Right lung (tissue), 5 donors: Measurements from ENCODE around the gene TMEM120B. TPM values are rescaled to one million over a fixed set of nuclear protein-coding genes. Genes with fewer than 3 reads are reported as not detected.

Experiments used
- DNase-seq, 2 donors: peaks; one replicate each; pipeline ENCODE4 v3.0.0-alpha.2; 2013
- polyA plus RNA-seq, 5 donors: library from polyadenylated mRNA; unstranded; fragments of 120-200 nt; gene quantifications; one replicate each; pipeline versions ENCODE4 v1.2.1 to v1.2.3, GENCODE V29; 2013; ENCODE audit warnings: inconsistent platforms in 1 of 5, low replicate concordance in 1 of 5; ENCODE audit not compliant: insufficient read length in 5 of 5, insufficient read depth in 1 of 5

Gene TMEM120B
- polyA plus RNA-seq, 5 donors: 6.8 to 13.5 (median 11.3) TPM

GRCh38 chr12:121770813-121771625 is 58.5 kb downstream of the TMEM120B start:
- DNase-seq: no peak

- DNase-seq: no peak
These were observed 60.6 kb downstream of the TMEM120B start for GRCh38 chr12:121773011-121773777.

GRCh38 chr12:121774968-121775474 is 62.5 kb downstream of the TMEM120B start:
- no peak for DNase-seq

GRCh38 chr12:121775501-121775900 is 62.9 kb downstream of the TMEM120B start:
- DNase-seq: no peak

DNA sequence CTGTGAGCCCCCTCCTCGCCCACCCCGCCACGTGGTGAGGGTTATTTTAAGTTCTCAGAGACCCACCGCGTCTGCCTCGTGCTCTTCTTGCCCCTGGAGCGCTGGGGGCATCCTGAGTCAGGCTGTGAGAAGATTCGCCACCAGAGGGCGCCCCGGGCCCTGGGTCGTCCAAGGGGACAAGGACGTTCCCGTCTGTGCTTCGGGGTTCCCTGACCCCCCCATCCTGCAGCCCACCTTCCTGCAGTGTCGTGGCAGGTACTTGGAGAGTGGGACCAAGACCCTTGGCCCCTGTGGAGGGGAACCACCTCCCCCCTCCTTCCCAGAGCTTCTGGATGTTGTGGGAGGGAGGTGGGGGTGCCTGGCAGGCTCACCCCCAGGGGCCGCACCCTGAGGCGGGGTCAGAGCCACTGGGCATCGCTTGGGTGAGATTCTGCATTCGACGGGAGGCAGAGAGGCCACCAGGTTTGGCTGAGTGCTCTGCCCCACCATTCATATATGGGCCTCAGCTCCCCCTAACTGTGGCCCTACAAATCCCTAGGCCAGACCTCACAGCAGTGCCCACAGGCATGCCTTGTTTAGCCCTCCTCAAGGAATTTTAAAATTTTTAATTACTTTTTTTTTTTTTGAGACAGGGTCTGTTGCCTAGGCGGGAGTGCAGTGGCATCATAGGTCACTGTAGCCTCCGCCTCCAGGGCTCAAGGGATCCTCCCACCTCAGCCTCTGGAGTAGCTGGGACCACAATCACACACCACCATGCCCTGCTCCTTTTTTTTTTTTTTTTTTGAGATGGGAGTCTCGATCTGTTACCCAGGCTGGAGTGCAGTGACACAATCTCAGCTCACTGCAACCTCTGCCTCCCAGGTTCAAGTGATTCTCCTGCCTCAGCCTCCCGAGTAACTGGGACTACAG is 63.9 kb downstream of the TMEM120B start:
- no peak for DNase-seq

DNA sequence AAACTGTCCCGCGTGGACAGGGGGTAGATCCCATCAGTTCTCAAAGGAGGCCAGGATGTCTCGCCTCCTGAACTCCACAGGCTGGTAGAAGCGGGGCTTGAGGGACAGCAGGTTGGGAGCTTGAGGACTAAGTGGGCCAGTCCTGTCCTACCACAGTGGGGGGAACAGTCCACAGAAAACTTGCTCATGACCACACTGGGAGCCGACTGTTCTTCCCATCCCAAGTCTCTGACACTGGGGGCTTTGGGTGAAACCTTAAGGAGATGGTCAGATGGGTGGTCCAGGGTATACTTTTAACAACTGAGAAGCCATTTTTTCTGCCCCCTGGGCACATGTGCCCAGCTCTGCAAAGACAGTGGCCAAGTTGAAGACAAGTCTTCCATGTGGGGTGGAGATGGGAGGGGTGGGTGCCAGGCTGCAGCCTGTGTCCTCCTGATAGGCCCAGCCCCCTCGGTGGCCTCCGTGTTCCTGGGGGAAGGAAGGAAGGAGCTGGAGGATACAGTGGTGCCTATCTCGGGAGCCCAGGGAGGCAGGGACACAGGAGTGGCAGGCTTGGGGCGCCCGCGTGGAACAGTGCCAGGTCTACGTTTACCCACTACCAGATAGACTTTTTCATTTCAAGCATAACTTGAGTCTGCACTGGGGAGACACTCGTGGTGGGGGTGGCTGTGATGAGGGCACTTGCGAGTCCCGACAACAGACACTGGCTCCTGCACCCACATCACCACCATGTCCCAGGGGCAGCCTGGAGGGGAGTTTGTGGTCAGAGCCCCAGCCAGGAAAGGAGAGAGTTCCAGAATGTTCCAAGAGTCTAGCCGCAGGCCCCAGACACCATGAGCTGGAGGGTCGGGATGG is 66.2 kb downstream of the TMEM120B start:
- DNase-seq: no peak

- DNase-seq: no peak
These were observed 66.9 kb downstream of the TMEM120B start for GRCh38 chr12:121779422-121779895.

DNA sequence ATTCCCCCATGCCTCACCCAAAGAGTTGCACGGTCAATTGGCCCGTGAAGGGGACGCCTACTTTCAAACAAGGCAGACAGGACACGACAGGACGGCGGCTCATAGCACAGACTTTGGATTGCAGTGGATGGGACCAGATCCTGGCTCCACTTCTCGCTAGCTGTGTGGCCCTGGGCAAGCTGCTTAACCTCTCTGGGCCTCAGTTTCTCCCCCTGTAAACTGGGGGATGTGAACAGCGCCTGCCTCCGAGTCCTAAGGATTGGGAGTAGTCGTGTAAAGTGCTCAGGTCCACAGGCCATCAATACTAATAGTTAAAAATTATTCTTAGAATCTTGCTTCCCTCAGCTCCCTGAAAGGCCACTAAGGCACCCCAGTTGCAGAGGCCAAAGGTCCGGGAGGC is 67.9 kb downstream of the TMEM120B start:
- no peak for DNase-seq

GRCh38 chr12:121781484-121781997 is 69.0 kb downstream of the TMEM120B start:
- no peak for DNase-seq

DNA sequence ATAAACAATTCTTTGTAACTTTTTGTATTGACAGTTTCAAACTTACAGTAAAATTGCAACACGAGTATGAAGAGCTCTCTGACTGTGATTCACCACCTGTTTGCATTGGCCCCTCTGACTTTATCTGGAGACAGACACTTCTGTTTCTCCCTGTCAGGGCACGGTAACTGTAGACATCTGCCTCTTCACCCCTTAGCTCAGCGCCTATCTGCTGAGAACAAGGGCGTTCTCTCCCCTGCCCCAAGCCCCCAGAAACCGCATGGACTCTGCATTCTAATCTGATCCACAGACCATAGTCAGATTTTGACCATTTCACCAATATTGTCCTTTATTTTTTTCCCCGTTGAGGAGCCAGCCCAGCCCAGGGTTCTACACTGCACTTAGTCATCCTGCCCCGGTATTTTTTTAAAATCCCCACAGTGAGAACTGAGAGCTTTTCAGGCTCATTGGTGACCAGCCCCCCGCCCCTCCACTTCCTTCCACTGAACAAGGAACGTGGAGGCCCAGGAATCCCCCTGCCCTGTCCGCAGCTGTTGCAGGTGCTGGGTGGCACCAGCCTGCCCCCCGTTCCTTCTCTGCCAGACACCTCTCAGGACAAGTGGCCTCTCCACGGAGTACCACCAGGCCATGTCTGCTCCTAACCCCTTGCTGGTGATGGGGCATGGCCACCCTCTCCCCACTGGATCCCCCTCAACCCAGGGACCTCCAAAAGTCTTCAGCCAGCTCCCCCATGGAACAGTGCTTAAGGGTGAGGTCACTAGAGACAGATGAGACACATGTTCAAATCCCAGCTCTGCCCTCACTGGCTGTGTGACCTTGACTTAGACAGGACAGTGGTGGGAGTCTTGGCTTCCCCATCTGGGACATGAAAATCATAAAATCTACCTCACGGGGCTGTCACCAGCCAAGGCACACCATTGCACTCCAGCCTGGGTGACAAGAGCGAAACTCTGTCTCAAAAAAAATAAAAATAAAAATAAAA is 69.7 kb downstream of the TMEM120B start:
- DNase-seq: no peak

DNA sequence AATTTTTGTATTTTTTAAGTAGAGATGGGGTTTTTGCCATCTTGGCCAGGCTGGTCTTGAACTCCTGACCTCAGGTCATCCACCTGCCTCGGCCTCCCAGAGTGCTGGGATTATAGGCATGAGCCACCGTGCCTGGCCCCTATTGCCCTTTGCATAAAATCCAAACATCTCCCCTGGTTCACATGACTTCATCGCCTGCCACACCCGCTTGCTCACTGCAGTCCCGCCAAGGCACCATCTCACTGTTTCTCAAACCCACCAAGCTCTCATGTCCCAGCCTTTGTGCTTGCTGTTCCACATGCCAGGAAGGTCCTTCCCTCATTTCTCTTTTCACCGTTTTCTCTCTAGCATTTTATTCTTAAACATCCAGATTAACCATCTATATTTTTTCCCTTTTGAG is 71.2 kb downstream of the TMEM120B start:
- no peak for DNase-seq

DNA sequence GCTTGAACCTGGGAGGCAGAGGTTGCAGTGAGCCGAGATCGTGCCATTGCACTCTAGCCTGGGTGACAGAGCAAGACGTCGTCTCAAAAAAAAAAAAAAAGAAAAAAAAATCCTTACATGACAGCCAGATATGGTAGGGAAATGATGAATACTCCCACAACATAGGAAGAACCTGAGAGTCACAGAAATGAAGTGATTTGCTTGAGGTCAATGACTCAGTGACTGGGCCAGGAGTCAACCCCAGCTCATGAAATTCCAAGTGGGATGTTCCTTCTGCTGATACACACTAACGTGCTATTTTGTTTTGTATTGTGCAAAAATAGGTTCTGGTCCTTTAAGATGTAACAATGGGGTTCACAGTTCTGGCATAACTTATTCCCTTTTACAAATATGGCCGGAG is 71.9 kb downstream of the TMEM120B start:
- no peak for DNase-seq

DNA sequence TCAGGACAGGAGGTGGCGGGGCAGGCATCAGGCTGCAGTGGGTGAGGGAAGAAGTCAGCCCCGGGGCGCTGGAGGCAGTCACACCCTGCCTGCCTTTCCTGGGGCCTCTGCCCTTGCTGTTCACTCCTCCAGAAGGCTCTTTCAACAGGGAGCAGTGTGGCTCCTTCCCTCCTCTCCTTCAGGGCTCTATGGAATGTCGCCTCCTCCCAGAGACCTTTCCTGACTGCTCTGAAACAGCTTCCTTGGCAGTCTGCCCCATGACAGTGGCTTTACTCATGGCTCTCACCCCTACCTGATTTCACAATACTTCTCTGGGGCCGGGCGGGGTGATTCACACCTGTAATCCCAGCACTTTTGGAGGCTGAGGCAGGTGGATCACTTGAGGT is 73.9 kb downstream of the TMEM120B start:
- no peak for DNase-seq

DNA sequence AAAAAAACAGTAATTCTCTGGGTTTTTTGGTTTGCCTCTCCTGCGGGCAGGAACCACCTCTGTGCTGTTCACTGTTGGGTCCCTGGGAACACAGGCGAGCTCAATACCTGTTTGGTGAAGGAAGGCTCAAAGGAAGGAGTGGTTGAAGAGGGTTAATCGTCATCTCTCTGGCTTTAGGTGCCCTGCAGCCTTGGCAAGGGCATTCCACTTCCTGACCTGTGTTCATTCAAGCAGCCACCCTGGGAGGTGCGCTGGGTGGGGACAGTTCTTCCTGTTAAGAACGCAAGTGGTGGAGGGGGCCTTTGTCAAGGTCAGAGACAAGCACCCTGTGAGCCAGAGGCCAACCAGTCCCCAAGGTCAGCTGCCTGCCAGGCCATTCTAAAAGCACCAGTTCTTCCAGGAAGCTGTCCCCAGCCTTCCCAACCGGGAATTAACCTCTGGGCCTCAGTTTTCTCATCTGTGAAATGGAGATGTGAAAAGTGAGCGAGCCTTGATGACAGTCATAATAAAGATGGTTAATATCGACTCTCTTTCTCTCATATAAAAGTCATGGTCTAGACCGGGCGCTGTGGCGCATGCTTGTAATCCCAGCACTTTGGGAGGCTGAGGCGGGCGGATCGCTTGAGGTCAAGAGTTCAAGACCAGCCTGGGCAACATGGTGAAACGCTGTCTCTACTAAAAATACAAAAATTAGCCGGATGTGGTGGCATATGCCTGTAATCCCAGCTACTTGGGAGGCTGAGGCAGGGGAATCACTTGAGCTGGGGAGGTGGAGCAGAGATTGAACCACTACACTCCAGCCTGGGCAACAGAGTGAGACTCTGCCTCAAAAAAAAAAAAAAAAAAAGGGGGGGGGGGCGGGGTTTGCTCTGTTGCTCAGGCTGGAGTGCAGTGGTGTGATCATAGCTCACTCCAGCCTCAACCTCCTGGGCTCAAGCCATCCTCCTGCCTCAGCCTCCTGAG is 74.8 kb downstream of the TMEM120B start:
- no peak for DNase-seq

- DNase-seq: no peak
These were observed 75.7 kb downstream of the TMEM120B start for GRCh38 chr12:121788176-121788818.

GRCh38 chr12:121789233-121789781 is 76.8 kb downstream of the TMEM120B start:
- no peak for DNase-seq
